ENCODE measurements around the gene PATZ1. TPM values are rescaled to one million over a fixed set of nuclear protein-coding genes. Genes with fewer than 3 reads are reported as not detected.
"Not testable (repeated sequence)": the region's sequence is repeated elsewhere in the genome, so short reads cannot be mapped to it uniquely, and the experiment has no call there.

PATZ1 gene
- total and polyA plus RNA-seq, 9 of the 15 experiments (the other 6 are each of a cell fraction or from before 2014, with no cell fraction given): 0.63 to 7.8 (median 4.2) TPM

GRCh38 chr22:31314220-31314619 lies 31.9 kb downstream of the PATZ1 start:
- H2AFZ ChIP-seq (ENCODE audit: low read depth, low read length); in situ Hi-C loops (cut with MboI); H3K9me1 ChIP-seq (ENCODE audit: control insufficient read depth, insufficient read depth, low read length); H3K9me3 ChIP-seq (replicated peaks; ENCODE audit: control insufficient read depth, insufficient read depth, low read depth, low read length); ATAC-seq; H3K27ac ChIP-seq (ENCODE audit: extremely low read depth, low read depth, low read length); H3K4me3 ChIP-seq; intact Hi-C loops (cut with micrococcal nuclease); H3K27me3 ChIP-seq (ENCODE audit: control insufficient read depth in 2 of 2, insufficient read depth in 2 of 2, low read length in 2 of 2); H3K79me2 ChIP-seq (ENCODE audit: control insufficient read depth, insufficient read depth, low read length); DNase-seq (ENCODE audit: extremely low read depth in 1 of 4, low spot score in 3 of 4); BruUV-seq (replicated peaks); H3K9ac ChIP-seq (ENCODE audit: insufficient read depth in 1 of 2, low read depth in 2 of 2, low read length in 2 of 2); H3K4me1 ChIP-seq (replicated peaks in 1 of 2; ENCODE audit: control insufficient read depth in 2 of 2, insufficient read depth in 2 of 2, low read length in 2 of 2); H3K36me3 ChIP-seq (ENCODE audit: control insufficient read depth, insufficient read depth, low read length); H3K4me2 ChIP-seq (ENCODE audit: insufficient read depth, low read length); POLR2A ChIA-PET; FAIRE-seq; CTCF ChIA-PET (ENCODE audit: low intra/inter-chr PET ratio); H4K20me1 ChIP-seq (replicated peaks; ENCODE audit: control insufficient read depth, insufficient read depth, low read length): not testable (repeated sequence)
- WGBS (ENCODE audit: insufficient coverage, low coverage, missing lambda C conversion rate): 10% methylated on average over 1 of the region's 1 CpG
- TF ChIP-seq ZNF146 (CRISPR knock-in tag; IDR thresholded peaks at IDR 0.05; ENCODE audit: unreplicated experiment): peak; percentile 21

- Histone ChIP-seq H2AFZ (ENCODE audit: low read depth, low read length) (peak overlapping the region; percentile 14; the same call in 1 of the 2 replicates), H3K27me3 (ENCODE audit: control insufficient read depth in 2 of 2, insufficient read depth in 2 of 2, low read length in 2 of 2) (no peaks in the 10 kb centered on the region), H3K36me3 (ENCODE audit: control insufficient read depth, insufficient read depth, low read length) (no peaks in the 10 kb centered on the region), H3K79me2 (ENCODE audit: control insufficient read depth, insufficient read depth, low read length) (no peaks in the 10 kb centered on the region), H3K4me1 (replicated peaks in 1 of 2; ENCODE audit: control insufficient read depth in 2 of 2, insufficient read depth in 2 of 2, low read length in 2 of 2) (no peaks in the 10 kb centered on the region), H3K27ac (ENCODE audit: extremely low read depth, low read depth, low read length) (no peak overlapping the region), H3K4me3 (no peak overlapping the region), H3K4me2 (ENCODE audit: insufficient read depth, low read length) (no peak overlapping the region), H3K9ac (ENCODE audit: insufficient read depth in 1 of 2, low read depth in 2 of 2, low read length in 2 of 2) (no peak overlapping the region), H4K20me1 (replicated peaks; ENCODE audit: control insufficient read depth, insufficient read depth, low read length) (no peaks in the 10 kb centered on the region), H3K9me1 (ENCODE audit: control insufficient read depth, insufficient read depth, low read length) (no peaks in the 10 kb centered on the region), H3K9me3 (replicated peaks; ENCODE audit: control insufficient read depth, insufficient read depth, low read depth, low read length) (0 out of 2 replicates have a peak, but pooled peaks cover 1% of the 10 kb centered on the region)
- BruUV-seq (replicated peaks): no TSS peak
- DNase-seq (ENCODE audit: extremely low read depth in 1 of 4, low spot score in 3 of 4) (peak; percentile 44 to 54 (median 48)), ATAC-seq (peak; percentile 76), FAIRE-seq (peak; percentile 84)
- ChIA-PET POLR2A (interaction anchor here (0.6 to 1.0 kb wide), 5 partner anchors 10 to 442 kb away, joined by 3 to 4 read pairs (median 3); no protein-coding TSS in a partner anchor), CTCF (ENCODE audit: low intra/inter-chr PET ratio) (interaction anchor here (0.6 kb wide), 1 partner anchor 90 kb away, joined by 4 read pairs; no protein-coding TSS in a partner anchor)
- WGBS (ENCODE audit: insufficient coverage, low coverage, missing lambda C conversion rate): 0% methylated on average over 6 of the region's 6 CpGs
- intact Hi-C loops (cut with micrococcal nuclease) (no loop called here), in situ Hi-C loops (cut with MboI) (no loop called here)
- TF ChIP-seq SUPT5H (IDR thresholded peaks at IDR 0.05) (no peak), MECOM (CRISPR knock-in tag; IDR thresholded peaks at IDR 0.05) (no peak), SMC3 (conservative IDR thresholded peaks at IDR 0.05; ENCODE audit: insufficient read depth, low read depth, low read length) (0 out of 2 replicates have a peak, but pooled peaks have one; percentile 17), RAD21 (CRISPR knock-in tag; conservative IDR thresholded peaks at IDR 0.05 in 1 of 2, IDR thresholded peaks at IDR 0.05 in 1 of 2) (peak; percentile 21 to 42; a peak in 3 of 4 replicates), NEUROD1 (IDR thresholded peaks at IDR 0.05; ENCODE audit: borderline replicate concordance, low read depth, low read length, partially characterized antibody) (no peak), ZNF583 (CRISPR knock-in tag; IDR thresholded peaks at IDR 0.05) (no peak)
Observed at GRCh38 chr22:31313366-31314147, 32.6 kb downstream of the PATZ1 start.

Measured in K562 (cell line).